Stimulated activated CD8-positive, alpha-beta memory T cell treated with anti-CD3 and anti-CD28 coated beads, Interleukin-7, amount 100 ng/mL, for 1 hour (primary cell): ENCODE results near the gene TULP4.
"Not testable (repeated sequence)": the region's sequence is repeated elsewhere in the genome, so short reads cannot be mapped to it uniquely, and the experiment has no call there.

ENCODE experiments used
- DNase-seq, 2 donors: peaks; one replicate each; pipeline ENCODE4 v3.0.0-alpha.2; 2020; ENCODE audit warnings: low read depth in 2 of 2

Gene TULP4

DNA sequence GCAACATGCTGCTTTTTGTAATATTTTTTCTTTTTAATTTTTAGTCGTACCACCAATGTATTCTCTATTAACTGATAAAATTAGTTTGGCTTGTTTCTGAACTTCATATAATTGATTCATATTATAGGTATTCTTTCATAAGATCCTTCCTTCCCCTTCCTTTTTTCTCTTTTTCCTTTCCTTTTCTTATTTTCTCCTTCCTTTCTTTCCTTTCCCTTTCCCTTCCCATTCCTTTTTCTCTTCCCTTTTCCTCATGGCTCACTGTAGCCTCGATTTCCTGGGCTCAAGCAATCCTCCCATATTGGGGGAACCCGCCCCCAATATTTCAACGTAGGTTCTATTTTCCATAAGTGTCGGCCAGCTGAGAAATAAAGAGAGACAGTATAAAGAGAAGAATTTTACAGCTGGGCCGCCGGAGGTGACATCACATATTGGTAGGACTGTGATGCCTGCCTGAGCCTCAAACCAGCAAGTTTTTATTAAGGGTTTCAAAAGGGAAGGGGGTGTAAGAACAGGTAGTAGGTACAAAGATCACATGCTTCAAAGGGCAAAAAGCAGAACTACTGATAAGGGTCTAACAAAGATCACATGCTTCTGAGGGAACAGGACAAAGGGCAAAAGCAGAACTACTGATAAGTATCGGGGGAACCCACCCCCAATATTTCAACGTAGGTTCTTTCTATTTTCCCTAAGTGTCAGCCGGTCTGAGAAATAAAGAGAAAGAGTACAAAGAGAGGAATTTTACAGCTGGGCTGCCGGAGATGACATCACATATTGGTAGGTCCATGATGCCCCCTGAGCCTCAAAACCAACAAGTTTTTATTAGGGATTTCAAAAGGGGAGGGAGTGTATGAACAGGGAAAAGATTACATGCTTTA is 16.1 kb upstream of the TULP4 start:
- not testable (repeated sequence) for DNase-seq

DNA sequence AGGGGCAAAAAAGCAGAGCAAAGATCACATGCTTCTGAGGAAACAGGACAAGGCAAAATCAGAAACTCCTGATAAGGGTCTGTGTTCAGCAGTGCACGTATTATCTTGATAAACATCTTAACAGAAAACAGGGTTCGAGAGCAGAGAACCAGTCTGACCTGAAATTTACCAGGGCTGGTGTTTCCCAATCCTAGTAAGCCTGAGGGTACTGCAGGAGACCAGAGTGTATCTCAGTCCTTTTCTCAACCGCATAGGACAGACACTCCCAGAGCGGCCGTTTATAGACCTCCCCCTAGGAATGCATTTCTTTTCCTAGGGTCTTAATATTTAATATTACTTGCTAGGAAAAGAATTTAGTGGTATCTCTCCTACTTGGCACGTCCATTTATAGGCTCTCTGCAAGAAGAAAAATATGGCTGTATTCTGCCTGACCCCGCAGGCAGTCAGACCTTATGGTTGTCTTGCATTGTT is 15.4 kb upstream of the TULP4 start:
- not testable (repeated sequence) for DNase-seq

- not testable (repeated sequence) for DNase-seq
Observed at GRCh38 chr6:158297657-158298056, 14.6 kb upstream of the TULP4 start.

DNA sequence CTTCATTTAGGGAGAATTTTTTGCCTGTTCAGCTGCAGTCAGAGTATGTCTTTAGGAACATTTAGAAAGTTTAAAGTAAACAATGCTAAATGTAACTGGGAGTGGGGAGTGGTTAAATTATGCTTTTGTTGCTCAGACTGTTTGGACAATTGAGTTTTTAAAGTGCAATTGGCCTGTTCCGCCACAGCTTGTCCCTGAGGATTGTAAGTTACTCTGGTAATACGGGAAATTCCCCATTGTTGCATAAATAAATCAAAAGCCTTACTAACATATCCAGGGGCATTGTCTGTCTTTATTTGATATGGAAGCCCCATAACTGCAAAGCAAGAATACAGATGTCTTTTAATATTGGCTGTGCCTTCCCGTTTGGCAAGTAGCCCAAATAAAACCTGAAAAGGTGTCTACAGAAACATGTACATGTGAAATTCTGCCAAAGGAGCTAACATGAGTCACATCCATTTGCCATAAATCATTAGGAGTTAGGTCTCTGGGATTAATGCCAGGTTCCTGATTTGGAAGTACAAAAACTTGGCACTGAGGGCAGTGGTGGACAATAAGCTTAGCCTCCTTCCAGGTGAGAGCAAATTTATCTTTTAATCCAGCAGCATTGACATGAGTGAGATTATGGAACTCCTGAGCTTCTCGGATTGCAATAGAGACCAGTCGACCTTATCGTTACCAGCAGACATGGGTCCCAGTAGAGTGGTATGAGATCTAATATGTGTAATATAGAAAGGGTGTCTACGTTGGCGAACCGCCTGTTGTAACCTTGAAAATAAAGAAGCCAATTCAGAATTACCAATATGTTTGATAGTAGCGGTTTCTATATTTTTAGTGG is 11.7 kb upstream of the TULP4 start:
- not testable (repeated sequence) for DNase-seq

- not testable (repeated sequence) for DNase-seq
Observed at GRCh38 chr6:158301561-158301960, 10.7 kb upstream of the TULP4 start.

- not testable (repeated sequence) for DNase-seq
Observed at GRCh38 chr6:158302195-158302796, 10.0 kb upstream of the TULP4 start.

- DNase-seq: no peak
Observed at GRCh38 chr6:158303210-158303731, 9.0 kb upstream of the TULP4 start.

- DNase-seq: no peak
Observed at GRCh38 chr6:158304254-158304653, 8.0 kb upstream of the TULP4 start.

DNA sequence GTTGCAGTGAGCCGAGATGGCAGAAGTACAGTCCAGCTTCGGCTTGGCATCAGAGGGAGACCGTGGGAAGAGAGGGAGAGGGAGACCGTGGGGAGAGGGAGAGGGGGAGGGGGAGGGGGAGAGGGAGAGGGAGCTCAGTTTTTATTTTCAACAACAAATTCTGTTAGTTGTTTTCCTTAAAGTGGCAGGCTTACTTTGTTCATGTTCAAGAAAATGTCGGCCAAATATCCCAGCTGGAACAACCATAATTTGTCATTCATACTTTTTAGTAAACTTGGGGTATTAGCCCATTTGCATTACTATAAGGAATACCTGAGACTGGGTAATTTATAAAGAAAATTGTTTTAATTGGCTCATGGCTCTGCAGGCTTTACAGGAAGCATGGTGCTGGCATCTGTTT is 2.5 kb upstream of the TULP4 start:
- DNase-seq: no peak

- DNase-seq: no peak
Observed at GRCh38 chr6:158311193-158311592, 1.1 kb upstream of the TULP4 start.

- no peak for DNase-seq
Observed at GRCh38 chr6:158311626-158312025, 639 bp upstream of the TULP4 start.

- no peak for DNase-seq
Observed at GRCh38 chr6:158312672-158313397, 570 bp downstream of the TULP4 start.

DNA sequence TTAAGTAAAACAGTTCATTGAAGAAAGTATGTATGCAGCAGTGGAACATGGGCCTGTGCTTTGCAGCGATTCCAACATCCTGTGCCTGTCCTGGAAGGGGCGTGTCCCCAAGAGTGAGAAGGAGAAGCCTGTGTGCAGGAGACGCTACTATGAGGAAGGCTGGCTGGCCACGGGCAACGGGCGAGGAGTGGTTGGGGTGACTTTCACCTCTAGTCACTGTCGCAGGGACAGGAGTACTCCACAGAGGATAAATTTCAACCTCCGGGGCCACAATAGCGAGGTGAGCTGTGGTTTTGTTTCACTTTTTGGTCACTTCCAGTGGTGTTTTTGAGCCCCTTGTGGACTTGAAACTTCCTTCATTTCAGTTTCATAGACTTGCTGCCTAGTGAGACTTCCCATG is 1.7 kb downstream of the TULP4 start:
- no peak for DNase-seq

DNA sequence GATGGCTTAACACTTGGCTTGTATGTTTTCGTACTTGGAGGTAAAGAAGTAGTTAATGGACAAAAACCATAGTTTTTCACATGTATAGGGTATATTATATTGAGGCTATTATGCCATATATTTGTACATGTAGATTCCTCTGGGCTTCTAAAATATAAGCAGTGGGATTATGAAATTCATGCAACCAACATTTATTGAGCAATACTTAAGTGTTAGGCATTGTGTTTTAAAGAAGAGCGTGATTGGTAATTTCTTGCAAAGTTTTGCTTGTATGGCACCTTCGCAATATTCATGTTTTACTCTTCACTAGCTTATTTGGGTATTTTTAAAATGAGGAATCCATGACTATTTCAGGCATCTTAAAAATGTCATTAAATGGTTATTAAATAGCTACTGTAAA is 2.5 kb downstream of the TULP4 start:
- no peak for DNase-seq

DNA sequence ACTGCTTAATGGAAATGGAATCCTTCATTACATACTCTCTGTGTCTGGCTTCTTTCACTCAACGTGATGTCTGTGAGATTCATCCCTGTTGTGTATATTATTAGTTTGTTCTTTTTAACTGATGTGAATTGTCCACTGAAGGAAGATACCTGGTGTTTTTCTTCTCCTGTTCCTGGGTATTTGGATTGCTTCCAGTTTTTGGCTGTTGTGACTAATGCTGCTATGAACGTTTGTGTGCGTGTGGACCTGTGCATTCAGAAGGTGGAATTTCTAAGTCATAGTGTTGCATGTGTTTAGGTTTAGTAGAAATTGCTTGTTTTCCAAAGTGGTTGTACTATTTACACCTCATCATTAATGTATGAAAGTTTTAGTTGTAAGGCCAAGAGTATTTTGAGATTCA is 3.8 kb downstream of the TULP4 start:
- no peak for DNase-seq

DNA sequence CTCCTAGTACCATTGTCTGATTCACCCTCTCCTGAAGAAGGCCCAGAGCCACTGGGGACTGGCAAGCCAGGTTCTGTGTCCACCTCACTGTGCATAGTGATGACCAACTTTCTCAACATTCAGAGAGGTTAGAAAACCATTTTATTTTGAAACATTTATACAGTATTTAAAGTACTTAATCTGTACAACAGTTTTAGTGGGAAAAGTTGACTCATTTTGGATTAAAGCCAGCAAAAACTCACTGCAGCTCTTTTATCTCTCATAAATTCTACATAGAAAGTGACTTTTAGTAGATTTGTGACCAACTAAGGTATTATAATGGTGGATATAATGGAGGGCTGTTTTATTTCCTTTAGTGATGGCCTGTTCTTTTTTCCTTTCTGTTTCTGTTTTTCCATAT is 9.7 kb downstream of the TULP4 start:
- DNase-seq: no peak

DNA sequence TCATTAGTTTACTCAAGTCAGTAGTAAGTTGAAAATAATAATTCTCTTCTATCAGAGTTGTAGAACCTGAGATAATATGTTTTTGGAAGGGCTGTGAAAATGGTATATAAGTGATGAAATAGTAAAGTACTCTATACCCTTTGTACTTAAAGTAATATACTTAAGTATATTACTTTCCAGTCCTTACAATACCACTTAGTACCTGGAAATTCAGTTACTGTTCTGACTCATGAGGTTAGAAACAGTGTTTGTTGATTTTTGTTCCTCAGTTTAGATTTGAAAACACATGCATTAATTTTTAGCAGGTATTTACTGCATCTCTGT is 10.1 kb downstream of the TULP4 start:
- no peak for DNase-seq

- no peak for DNase-seq
Observed at GRCh38 chr6:158322724-158323560, 10.7 kb downstream of the TULP4 start.

DNA sequence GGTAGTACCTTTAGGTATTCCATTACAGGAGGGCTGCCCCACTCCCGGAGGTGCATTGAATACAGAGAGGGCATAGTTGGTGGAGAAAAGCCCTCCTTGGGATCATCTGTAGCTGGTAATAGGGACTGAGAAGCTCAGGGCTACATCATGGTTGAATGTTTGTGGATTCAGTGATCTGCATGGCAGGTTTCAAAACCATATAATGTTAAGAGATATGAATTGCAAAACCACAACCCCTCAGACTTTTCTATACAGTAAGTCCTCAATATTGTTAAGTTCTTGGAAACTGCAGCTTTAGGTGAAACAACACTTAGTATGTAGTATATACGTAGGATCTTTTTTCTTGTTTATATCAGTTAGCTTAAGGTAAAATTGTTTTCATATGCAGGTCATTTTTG is 11.3 kb downstream of the TULP4 start:
- DNase-seq: no peak

DNA sequence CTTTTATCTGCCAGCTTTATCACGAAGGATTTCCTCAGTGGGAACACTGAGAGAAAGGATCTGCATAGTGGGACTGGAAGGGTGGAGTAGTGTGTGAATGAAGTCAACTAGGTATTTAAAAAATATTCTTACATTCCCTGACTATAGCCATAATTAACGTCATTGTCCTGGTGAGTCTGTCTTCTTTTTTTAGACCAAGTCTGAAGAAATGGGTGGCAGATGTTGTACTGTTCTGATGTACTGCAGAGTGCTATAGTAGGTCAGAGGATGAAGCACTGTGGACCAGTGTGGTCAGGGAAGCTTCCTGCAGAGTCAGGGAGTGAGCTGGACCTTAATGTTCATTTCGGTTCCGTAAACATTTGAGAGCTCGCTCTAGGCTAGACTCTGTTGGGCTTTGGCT is 11.9 kb downstream of the TULP4 start:
- DNase-seq: no peak

GRCh38 chr6:158327211-158327610 is 14.9 kb downstream of the TULP4 start:
- no peak for DNase-seq
